HG03342 (cell line): Measurements from ENCODE around the gene RRP1B.
"Not testable (repeated sequence)": the region's sequence is repeated elsewhere in the genome, so short reads cannot be mapped to it uniquely, and the experiment has no call there.

Experiments
- ATAC-seq: cut with Tn5 transposase; IDR thresholded peaks from one replicate; pipeline ENCODE4 v1.9.1; 2021; ENCODE audit warnings: mild to moderate bottlenecking, moderate library complexity; ENCODE audit not compliant: unreplicated experiment

Gene RRP1B

DNA sequence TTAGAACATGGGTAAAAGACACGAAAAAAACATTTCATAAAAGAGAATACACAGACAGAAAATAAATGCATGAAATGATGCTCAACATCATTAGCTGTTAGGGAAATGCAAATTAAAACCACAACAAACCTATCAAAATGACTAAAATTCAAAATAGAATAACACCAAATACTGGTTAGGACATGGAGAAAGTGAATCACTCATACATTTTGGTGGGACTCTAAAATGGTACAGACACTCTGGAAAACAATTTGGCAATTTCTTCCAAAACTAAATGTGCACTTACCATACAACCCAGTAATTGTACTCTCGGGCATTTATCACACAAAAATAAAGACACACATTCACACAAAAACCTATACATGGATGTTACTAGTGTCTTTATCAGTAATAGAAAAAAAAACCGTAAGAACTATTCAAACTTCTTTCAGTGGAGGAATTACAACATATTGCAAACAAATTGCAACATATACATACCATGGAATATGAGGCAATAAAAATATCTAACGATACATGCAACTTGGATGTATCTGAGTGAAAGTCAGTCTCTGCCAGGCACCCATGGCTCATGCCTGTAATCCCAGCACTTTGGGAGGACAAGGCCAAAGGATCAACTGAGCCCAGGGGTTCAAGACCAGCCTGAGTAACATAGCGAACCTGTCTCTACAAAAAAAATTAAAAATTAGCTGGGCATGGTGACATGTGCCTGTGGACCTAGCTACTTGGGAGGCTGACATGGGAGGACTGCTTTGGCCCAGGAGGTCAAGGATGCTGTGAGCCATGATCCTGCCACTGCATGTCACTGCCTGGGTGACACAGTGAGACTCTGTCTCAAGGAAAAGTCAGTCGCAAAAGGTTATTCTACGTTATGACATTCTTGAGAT is 19.6 kb upstream of the RRP1B start:
- no peak for ATAC-seq

DNA sequence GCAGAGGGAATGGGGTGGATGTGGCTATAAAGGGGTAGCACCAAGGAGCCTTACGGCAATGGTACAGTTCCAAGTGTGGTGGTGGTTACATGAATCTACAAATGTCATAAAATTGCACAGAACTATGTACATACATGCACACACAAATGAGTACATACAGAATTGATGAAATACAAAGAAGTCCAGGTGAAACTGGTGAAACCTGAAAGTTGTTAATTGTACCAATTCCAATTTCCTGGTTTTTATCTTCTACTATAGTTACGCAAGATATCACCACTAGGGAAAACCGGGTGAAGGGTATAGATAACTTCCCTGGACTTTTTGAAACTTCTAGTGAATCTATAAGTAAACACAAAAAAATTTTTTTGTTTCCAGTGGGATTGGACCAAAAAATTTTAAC is 19.0 kb upstream of the RRP1B start:
- no peak for ATAC-seq

DNA sequence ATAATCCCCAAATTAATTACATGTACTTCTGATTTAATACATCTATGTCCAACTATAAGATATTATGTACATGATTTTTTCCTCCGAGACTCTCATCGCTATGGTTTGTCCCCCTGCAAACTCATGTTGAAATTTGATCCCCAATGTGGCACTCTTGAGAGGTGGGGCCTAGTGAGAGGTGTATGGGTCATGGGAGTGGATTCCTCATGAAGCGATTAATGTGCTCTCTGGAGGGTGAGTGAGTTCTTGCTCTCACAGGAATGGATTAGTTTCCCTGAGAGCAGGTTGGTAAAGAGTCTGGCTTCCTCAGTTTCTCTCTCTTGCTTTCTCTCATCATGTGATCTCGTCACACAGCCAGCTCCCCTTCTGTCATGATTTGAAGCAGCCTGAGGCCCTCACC is 16.2 kb upstream of the RRP1B start:
- ATAC-seq: no peak

DNA sequence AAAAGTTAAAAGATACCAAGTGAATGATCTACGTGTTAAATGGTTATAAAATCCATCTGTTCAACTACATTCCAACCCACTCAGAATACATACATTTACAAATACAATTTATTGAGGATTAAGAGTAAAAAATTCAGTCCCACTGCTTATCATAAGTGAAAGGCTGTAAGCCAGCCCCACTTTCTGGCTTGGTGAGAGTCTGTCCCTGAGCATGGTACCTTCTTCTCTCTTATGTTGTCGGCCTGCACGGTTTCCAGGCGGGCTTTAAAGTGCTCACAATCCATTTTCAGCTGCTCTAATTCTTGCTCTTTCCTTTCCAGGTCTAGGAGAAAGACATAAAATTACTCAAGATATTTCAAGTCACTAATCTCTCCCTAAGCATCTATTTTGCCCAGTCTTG is 15.3 kb upstream of the RRP1B start:
- ATAC-seq: no peak

DNA sequence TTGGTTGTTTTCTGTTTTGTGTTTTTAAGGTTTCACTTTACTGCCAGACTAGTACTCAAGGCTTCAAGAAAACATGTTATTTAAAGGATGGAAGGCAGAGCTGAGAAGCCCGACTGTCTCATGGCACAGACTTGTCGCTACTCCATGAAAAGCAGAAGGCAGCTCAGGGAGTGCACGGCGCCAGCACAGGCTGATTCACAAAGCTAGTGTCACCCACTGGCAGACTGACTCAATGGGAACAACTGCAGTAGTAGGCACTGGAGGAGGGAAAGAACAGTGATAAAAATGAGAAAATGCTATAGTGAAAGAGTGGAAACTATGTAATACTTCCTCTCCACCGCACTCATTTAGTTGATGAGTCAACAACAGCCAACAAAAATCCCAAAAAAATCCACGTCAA is 14.8 kb upstream of the RRP1B start:
- no peak for ATAC-seq

DNA sequence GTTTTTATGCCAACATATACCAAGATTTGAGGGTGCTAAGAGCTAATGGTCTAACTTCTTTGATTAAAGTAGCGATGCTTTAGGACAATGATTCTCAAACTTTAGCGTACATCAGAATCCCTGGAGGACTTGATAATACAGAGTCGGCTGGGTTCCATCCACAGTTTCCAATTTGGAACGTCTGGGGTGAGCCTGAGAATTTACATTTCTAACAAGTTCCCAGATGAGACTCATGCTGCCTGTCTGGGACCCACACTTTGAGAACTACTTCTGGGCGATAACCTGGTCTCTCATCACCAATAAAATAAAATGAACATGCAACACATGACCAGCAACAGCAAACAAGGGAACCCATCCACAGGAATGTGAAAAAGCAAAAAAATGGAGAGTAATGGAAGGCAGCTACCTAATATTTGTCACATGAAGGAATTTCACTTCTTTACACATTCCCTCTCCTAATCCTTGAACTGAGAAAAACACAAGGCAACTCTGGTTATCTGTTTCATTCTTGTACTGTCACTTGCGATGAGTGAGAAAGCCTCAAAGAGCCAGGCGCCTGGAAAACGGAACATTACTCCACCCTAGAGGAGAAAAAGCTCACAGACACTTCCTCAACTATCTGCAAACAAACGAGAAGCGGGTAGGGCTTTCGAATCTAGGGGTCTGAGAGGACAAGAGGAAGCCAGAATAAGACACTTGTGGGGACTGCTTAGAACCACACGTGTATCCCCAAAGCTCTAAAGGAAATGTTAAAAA is 14.0 kb upstream of the RRP1B start:
- no peak for ATAC-seq

DNA sequence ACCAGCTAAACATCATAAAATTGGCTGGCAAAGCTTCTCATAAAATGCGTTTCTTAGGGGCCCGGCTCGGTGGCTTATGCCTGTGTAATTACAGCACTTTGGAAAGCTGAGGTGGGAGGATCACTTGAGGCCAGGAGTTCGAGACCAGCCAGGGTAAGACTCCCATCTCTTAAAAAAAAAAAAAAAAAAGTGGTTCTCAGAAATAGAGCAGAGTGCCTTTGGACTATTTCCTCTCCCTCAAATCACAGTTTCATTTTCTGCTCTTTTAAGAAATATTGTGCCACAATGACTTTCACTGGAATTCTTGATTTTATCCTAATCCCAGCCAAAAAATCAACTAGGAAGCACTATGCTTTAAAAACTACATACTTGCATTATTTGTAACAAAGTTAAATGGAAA is 13.4 kb upstream of the RRP1B start:
- ATAC-seq: no peak

DNA sequence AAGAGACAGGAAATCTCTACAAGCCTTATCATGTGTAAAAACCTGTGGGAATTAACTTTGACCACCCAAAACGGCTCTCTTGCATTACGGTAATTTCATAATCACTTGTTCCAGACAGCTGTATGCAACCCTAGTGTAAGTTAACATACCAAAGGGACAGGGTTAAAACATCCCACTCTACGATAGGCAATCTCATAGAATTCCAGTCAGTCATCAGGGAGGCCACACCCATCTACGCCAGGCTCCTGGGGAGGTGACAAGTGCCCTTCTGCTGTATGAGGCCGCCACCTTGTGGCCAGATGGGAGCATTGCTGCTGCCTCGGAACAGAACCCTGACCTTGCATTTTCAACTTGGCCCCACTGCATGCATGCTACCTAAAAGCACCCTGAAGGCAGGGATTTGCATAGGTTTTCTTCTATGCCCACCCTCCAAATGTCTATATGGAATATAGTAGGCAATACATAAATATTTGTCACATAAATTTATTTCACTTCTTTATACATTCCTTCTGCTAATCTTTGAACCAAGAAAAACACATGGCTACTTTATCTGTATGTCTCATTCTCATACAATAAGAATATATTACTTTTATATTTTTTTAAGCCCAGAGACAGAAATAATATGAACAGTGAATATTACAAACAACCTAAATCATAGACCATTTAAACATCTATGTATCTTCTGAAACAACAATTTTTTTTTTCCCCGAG is 12.7 kb upstream of the RRP1B start:
- ATAC-seq: peak; percentile 84

DNA sequence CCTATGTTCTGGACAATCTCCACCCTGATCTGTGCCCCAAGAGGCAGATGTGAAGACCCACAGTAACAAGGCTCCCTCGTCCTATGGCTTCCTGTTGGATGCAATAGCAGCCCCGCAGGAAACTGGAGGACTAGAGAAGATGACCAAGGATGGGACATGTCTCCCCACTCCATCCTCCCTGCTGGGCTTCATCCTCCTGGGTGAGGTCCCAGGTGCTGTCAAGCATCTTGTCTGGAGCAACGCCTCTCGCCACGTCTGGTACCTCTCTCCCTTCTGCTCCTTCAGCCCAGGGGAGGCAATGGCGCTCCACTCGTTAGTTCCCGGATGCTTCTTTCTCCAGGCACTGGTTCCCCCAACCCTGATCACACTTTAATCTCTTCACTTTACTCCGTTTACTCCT is 11.2 kb upstream of the RRP1B start:
- no peak for ATAC-seq

DNA sequence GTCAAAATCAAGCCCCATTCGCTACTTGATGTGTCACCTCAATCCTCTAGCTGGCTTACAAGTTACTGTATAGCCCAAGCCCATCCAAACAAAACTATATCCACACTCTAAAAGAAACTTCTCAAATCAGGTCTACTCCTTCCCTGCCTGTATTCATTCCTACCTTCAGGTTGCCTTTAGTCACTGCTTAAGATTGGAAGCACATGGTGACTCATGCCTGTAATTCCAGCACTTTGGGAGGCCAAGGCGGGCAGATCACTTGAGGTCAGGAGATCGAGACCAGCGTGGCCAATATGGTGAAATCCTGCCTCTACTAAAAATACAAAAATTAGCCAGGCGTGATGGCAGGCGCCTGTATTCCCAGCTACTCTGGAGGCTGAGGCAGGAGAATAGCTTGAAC is 7.4 kb upstream of the RRP1B start:
- not testable (repeated sequence) for ATAC-seq

DNA sequence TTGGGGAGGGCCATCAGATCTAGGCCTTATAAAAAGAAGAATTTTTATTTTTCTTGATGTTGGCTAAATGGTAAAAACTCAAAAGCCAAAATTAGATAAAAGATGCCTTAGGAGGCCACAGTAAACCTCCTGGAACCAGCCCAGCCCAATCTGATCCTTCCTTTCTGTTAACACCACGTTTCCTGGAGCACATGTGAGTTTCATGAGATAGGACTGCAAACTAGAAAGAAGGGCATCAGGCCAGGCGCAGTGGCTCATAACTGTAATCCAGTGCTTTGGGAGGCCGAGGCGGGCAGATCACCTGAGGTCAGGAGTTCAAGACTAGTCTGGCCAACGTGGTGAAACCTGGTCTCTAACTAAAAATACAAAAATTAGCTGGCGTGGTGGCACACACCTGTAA is 6.7 kb upstream of the RRP1B start:
- no peak for ATAC-seq

DNA sequence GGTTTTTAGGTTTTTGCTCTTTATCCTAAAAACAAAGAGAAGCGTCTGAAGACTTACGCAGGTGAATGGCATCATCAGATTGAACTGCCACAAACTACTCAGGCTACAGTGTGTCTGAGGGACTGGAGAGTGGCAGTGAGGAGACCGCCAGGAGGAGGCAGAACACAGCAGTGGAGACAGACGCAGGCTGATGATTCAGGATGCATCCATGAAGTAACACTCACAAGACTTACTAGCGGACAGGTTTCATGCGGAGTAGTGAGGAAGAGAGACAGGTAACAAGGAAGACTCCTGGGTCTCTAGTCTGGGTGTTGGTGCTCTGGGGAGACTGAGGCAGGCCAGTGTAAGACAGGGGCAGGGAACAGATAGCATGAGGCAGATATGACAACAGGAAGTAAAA is 5.7 kb upstream of the RRP1B start:
- ATAC-seq: no peak

DNA sequence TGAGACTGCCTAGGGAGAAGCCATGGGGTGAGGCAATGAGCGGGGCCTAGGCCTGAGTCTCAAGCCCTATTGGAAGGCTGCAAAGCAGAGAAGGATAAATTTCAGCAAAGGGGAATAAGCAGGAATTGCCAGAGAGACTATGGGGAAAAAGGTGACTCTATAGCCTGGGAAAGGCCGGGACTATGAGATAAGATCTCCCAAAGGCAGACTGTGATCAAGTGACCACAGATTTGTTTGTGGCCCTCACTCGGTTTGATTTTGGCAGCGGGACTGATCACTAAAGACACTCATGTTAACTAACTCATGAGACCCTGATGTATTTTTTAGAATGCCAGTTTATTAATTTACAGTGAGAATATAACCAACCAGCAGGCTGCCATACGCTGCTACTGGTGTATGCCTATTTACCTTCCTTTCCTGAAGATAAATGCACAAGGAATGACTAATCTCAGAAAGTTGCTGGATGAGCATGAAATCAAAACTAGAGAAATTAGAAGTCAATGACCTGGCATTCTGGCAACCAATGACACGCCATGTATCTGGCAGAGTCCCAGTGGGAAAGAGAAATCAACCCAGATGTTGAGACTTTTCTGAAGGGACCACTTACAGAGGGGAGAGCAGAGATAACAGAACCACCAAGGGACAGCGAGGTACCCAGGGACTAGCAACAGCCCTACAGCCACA is 4.4 kb upstream of the RRP1B start:
- no peak for ATAC-seq

DNA sequence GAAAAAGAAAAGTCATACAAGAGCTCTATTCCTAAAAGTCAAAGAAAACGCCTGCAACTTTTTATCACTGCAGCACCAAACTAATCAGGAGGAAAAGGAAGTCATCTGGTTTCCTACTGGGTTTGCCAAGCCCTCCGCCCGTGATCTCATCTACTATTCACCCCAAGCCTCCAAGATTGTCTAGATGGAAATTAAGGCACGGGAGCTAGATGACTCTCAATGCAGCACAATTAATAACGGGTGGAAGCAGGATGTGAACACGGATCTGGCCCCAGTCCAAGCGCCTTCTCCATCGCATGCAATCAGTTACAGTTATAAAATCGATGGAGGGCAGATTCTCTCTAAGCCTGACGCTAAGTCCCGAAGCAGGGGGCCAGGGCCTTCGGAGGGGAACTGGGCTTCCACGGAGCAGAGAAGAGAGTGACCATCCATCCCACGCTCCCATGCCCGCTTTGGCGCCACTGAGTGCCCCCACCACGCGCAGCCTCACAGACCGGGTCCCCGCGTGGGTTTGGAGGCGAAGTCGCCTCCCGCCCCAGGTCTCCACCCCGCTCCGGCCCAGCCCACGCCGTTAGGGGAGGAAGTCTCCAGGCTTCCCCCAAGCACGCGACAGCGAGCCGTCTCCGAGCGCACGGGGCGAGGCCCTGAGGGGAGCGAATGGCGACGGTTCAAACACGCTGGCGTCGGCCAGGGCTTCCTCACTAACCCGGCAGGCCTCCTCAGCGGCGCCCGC is 1.8 kb upstream of the RRP1B start:
- no peak for ATAC-seq

DNA sequence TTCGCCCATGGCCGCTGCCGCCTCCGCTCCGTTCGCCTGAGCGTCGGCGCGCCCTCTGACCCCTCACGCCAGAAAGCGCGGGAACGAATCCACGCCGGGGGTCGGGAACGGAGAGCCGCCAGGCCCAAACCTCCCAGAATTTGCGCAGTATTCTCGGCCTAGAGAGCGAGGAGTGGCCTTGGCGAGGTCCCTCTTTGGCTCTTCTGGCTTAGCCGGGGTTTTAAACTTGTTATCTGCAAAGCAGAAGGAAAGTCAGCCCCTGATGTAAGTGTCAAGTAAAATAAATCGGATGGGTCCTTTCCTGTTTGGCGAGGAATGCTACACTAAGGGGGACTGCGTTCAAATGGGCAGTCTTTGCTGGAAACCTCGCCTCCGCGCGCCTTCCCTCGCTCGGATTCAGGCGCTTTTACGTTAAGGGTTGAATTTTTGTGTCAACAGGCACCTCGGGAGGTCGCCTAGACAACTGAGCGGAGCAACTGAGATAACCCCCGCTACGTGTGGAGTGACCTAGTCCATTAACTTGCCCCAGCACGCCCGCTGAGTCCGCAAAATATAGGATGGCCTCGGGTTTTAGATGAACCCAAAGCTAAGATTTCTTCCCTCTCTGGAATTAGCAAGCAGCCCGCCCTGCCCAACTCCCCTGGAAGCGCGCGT is 1.1 kb upstream of the RRP1B start:
- no peak for ATAC-seq

DNA sequence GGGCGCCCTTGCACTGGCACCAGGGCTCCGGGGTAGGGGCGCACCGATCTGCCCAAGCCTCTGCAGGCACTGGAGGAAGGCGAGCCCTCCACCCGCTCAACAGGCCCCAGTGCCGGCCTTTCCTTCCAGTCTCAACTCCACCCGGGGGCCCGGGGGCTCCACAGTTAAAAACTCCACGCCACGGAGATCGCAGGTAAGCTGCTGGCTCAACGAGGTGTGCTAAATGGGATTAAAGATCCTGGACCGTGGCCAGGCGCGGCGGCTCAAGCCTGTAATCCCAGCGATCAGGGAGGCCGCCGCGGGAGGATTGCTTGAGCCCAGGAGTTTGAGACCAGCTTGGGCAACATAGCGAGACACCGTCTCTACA is 608 bp upstream of the RRP1B start:
- no peak for ATAC-seq

DNA sequence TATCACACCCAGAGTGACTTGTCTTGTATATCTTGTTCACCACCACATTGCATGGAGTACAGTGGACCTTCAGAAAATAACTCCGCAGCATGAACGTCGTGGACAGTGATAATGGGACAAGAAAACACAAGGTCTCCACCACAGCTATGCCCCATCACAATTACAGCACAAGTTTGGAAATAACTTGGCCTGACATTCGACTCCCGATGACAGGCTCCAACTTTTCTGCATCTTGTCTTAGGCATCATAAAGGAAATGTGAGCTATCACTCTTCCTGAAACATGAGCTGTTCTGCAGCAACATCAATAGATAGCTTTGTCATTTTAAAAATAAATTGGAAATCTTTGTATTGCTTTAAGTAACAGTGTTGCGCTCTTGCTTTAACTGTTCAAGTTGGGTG is 2.9 kb downstream of the RRP1B start:
- no peak for ATAC-seq

DNA sequence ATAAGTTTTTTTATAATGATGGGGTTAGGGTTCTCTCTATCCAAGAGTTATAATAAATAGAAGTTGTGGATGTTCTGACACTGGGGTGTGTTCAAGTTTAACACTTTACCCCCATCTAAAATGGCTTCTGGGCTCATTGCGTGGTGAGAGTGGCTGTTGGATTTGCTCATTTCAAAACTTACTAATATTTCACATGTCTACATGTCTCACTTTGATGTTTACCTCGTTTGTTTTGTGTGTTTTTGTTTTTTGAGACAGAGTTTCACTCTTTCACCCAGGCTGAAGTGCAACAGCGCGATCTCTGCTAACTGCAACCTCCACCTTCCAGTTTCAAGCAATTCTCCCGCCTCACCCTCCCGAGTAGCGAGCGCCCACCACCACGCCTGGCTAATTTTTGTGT is 3.7 kb downstream of the RRP1B start:
- ATAC-seq: no peak

DNA sequence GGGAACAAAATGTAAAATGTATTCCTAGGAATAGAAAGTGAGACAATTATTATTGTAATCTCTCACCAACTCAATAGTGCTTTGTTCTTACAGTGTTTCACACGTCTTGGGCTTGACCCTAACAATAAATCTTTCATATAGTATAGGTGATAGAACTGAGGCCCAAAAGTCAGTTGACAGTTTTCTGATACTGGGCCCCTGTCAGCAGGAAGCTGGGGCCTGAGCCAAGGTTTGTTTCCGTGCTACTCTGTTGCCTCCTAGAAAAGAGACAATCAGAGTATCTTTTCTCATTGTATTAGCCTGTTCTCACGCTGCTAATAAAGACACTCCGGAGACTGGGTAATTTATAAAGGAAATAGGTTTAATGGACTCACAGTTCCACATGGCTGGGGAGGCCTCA is 5.0 kb downstream of the RRP1B start:
- ATAC-seq: no peak

DNA sequence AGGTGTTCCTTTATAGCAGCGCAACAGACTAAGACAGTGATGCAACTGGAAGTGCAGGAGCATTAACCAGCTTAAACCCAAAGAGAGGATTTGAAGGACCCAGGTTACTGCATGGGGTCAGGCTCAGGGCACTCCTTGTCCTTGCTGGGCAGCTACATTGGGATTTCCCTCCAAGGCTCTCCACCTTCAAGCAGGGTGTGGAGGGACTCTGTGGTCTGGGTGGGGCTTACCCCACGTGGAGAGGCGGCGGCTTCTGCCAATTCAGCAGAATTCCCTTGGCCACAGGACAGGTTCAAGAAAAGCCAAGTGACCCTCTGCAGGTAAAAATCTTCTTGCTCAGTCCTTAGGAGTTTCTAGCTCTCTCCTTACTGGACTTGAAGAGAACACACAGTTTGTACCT is 6.5 kb downstream of the RRP1B start:
- ATAC-seq: no peak
